HCT116 (cell line): ENCODE results near the gene ANTKMT.

ENCODE experiments used
- CBX3 ChIP-seq: IDR thresholded peaks from 2 replicates; pipeline ENCODE4 v1.6.1; 2012; ENCODE audit warnings: low read depth
- CEBPB ChIP-seq: IDR thresholded peaks from 2 replicates; pipeline ENCODE4 v1.6.1; 2012; ENCODE audit warnings: low read depth
- FOSL1 ChIP-seq: IDR thresholded peaks from 2 replicates; pipeline ENCODE4 v1.6.1; 2012; ENCODE audit warnings: low read depth
- POLR2AphosphoS5 ChIP-seq: IDR thresholded peaks from 2 replicates; pipeline ENCODE4 v1.6.1; 2011; ENCODE audit warnings: mild to moderate bottlenecking, low read depth, low read length, moderate library complexity
- ZFX ChIP-seq: fragments of 450-650 bp; IDR thresholded peaks from 2 replicates; pipeline ENCODE4 v1.6.1; 2017
- TF ChIP-seq, protein P1 (sequence below), 3 experiments: fragments of 200-600 bp in 1 of 3; sonication (generic) in 1 of 3; IDR thresholded peaks in 2 of 3; conservative IDR thresholded peaks in 1 of 3; 2 replicates each; pipeline ENCODE4 v1.5.1; 2012 to 2017; ENCODE audit warnings: low read depth in 2 of 3, low read length in 2 of 3, antibody characterized with exemption in 1 of 3, borderline replicate concordance in 1 of 3, control low read depth in 1 of 3, mild to moderate bottlenecking in 1 of 3, mixed read lengths in 1 of 3, mixed run types in 1 of 3, moderate library complexity in 1 of 3; ENCODE audit not compliant: insufficient read depth in 1 of 3
- TF ChIP-seq, protein P2 (sequence below): IDR thresholded peaks from 2 replicates; pipeline ENCODE4 v1.6.1; 2012

DNA sequence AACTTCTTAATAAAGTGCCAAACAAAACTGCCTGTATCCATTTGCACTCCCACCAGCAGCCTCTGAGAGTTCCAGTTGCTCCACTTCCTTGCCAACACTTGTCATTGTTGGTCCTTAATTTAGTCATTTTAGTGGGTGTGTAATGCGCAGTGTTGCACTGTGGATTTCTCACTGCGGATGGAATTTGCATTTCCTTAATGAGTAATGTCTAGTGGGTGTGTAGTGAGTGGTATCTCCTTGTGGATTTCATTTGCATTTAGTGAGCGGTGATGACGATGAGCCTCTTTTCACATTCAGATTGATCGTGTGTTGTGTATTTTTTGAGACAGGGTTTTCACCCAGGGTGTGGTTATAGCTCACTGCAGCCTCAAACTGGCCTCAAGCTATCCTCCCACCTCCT, 35.5 kb downstream of the ANTKMT start:
- TF ChIP-seq, protein P1, sequence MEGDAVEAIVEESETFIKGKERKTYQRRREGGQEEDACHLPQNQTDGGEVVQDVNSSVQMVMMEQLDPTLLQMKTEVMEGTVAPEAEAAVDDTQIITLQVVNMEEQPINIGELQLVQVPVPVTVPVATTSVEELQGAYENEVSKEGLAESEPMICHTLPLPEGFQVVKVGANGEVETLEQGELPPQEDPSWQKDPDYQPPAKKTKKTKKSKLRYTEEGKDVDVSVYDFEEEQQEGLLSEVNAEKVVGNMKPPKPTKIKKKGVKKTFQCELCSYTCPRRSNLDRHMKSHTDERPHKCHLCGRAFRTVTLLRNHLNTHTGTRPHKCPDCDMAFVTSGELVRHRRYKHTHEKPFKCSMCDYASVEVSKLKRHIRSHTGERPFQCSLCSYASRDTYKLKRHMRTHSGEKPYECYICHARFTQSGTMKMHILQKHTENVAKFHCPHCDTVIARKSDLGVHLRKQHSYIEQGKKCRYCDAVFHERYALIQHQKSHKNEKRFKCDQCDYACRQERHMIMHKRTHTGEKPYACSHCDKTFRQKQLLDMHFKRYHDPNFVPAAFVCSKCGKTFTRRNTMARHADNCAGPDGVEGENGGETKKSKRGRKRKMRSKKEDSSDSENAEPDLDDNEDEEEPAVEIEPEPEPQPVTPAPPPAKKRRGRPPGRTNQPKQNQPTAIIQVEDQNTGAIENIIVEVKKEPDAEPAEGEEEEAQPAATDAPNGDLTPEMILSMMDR (IDR thresholded peaks at IDR 0.05 in 2 of 3, conservative IDR thresholded peaks at IDR 0.05 in 1 of 3; ENCODE audit: borderline replicate concordance in 1 of 3, insufficient read depth in 1 of 3, low read depth in 2 of 3, low read length in 2 of 3): peak in 1 of 3 experiments; percentile 25; a peak in 2 of 6 replicates
- no peak for TF ChIP-seq ZFX
- no peak for TF ChIP-seq FOSL1
- TF ChIP-seq, protein P2, sequence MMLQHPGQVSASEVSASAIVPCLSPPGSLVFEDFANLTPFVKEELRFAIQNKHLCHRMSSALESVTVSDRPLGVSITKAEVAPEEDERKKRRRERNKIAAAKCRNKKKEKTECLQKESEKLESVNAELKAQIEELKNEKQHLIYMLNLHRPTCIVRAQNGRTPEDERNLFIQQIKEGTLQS: no peak
- no peak for TF ChIP-seq CBX3
- no peak for TF ChIP-seq CEBPB
- no peak for TF ChIP-seq POLR2AphosphoS5
